Neural cell (in vitro differentiated cells): Measurements from ENCODE around the gene BRSK2.

Source experiments
- EZH2 ChIP-seq: fragments of 200-600, 300-800 bp; shearing (Covaris generic), sonication (generic); IDR thresholded peaks from 2 replicates; pipeline ENCODE4 v1.6.1; 2014; ENCODE audit warnings: antibody characterized with exemption, low read length, borderline replicate concordance, mild to moderate bottlenecking; ENCODE audit not compliant: insufficient read depth, poor library complexity, severe bottlenecking
- POLR2AphosphoS5 ChIP-seq: IDR thresholded peaks from 2 replicates; pipeline ENCODE4 v1.6.1; 2012
- TF ChIP-seq, protein P1 (sequence below): fragments of 450-650 bp; IDR thresholded peaks from 2 replicates; pipeline ENCODE4 v1.5.1; 2014; ENCODE audit warnings: antibody characterized with exemption, mild to moderate bottlenecking, moderate library complexity; ENCODE audit not compliant: poor library complexity, severe bottlenecking

DNA sequence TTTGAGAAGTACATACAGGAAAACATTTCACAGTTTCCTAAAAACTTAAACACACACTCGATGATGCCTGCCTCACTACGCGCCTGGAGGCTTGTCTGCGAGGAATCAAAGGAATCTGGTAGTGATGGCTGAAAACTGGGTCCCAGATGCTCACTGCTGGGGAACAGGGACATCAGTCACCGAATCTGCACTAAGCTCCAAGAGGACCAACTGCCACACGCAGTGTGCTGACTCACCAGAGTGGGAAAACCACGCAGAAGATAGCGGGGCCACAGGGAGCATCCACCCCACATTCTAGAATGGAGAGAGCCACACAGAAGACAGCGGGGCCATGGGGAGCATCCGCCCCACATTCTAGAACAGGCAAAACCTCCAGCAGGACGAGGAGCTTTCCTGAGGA is 121.2 kb downstream of the BRSK2 start:
- TF ChIP-seq, protein P1, sequence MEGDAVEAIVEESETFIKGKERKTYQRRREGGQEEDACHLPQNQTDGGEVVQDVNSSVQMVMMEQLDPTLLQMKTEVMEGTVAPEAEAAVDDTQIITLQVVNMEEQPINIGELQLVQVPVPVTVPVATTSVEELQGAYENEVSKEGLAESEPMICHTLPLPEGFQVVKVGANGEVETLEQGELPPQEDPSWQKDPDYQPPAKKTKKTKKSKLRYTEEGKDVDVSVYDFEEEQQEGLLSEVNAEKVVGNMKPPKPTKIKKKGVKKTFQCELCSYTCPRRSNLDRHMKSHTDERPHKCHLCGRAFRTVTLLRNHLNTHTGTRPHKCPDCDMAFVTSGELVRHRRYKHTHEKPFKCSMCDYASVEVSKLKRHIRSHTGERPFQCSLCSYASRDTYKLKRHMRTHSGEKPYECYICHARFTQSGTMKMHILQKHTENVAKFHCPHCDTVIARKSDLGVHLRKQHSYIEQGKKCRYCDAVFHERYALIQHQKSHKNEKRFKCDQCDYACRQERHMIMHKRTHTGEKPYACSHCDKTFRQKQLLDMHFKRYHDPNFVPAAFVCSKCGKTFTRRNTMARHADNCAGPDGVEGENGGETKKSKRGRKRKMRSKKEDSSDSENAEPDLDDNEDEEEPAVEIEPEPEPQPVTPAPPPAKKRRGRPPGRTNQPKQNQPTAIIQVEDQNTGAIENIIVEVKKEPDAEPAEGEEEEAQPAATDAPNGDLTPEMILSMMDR = no peak
- TF ChIP-seq POLR2AphosphoS5 = no peak
- no peak for TF ChIP-seq EZH2
